Body of pancreas (tissue), 4 donors: Measurements from ENCODE around the gene SLC37A1. TPM values are rescaled to one million over a fixed set of nuclear protein-coding genes. Genes with fewer than 3 reads are reported as not detected.

ENCODE experiments used
- ATAC-seq: fragments of 150-250 bp; one replicate; pipeline ENCODE4 v1.9.1; 2016
- DNase-seq, 4 donors: peaks; one replicate each; pipeline ENCODE4 v3.0.0-alpha.2; 2019
- H3K27ac ChIP-seq, 4 donors: fragments of 200-600 bp; sonication (generic); 1 replicate in 3 of 4; 2 replicates in 1 of 4; pipeline versions ENCODE4 v1.5.1 to v1.6.1; 2016 to 2019; ENCODE audit warnings: mild to moderate bottlenecking in 1 of 4, mixed read lengths in 1 of 4, moderate library complexity in 1 of 4
- H3K27me3 ChIP-seq, 2 donors: fragments of 200-600 bp; sonication (generic); one replicate each; pipeline ENCODE4 v1.6.0; 2016; ENCODE audit warnings: mild to moderate bottlenecking in 1 of 2
- H3K36me3 ChIP-seq, 2 donors: fragments of 200-600 bp; sonication (generic); replicated peaks in 1 of 2; 2 replicates each; pipeline ENCODE4 v1.5.1; 2016; ENCODE audit warnings: low read depth in 2 of 2; ENCODE audit not compliant: insufficient read depth in 1 of 2
- H3K4me1 ChIP-seq: fragments of 200-600 bp; sonication (generic); one replicate; pipeline ENCODE4 v1.6.0; 2016
- H3K4me3 ChIP-seq, 2 donors: fragments of 200-600 bp; sonication (generic); 1 replicate in 1 of 2; 2 replicates in 1 of 2; pipeline ENCODE4 v1.5.1; 2016 to 2019
- H3K9me3 ChIP-seq, 3 donors: fragments of 200-600 bp; sonication (generic); 1 replicate in 2 of 3; 2 replicates in 1 of 3; pipeline ENCODE4 v1.5.1; 2016
- CTCF ChIP-seq, 7 experiments: fragments of 450-650 bp in 4 of 7; fragments of 200-600 bp in 3 of 7; sonication (generic) in 3 of 7; IDR thresholded peaks; one replicate each; pipeline ENCODE4 v1.5.1; 2016 to 2019; ENCODE audit warnings: antibody characterized with exemption in 7 of 7
- POLR2A ChIP-seq, 3 donors: fragments of 450-650 bp; IDR thresholded peaks; one replicate each; pipeline ENCODE4 v1.6.1; 2016; ENCODE audit warnings: antibody characterized with exemption in 3 of 3, mild to moderate bottlenecking in 2 of 3
- WGBS, 2 donors: methylation state at CpG; one replicate each; pipeline ENCODE4 v1.1.5; 2017; 5-methylcytosine and 5-hydroxymethylcytosine counted together
- intact Hi-C: fragments of 100-400 bp; cut with DNase I; formaldehyde crosslinking; loops from one replicate; pipeline ENCODE4 v1.15.1; 2023
- total RNA-seq, 2 donors: library from RNA; depleted of rRNA; stranded (reverse); fragments of >200 nt; gene quantifications; one replicate each; pipeline ENCODE4 v1.1.0, GENCODE V29; 2016

SLC37A1 gene
- total RNA-seq, 2 donors from 2014 or later = 6.3 to 16.3 TPM

- intact Hi-C loops = no loop called here
- Histone ChIP-seq H3K9me3 (no peaks in the 10 kb centered on the region), H3K27ac (no peak overlapping the region), H3K27me3 (no peaks in the 10 kb centered on the region), H3K4me3 (no peak overlapping the region), H3K4me1 (peaks cover 8% of the 10 kb centered on the region), H3K36me3 (no peaks in the 10 kb centered on the region)
- no peak for TF ChIP-seq CTCF (IDR thresholded peaks at IDR 0.05)
- no peak for TF ChIP-seq POLR2A (IDR thresholded peaks at IDR 0.05)
- 82 to 84% methylated on average over 6 of the region's 6 CpGs for WGBS, 2 donors
- DNase-seq = no peak
- ATAC-seq = no peak
Observed at GRCh38 chr21:42486072-42486471, 27.6 kb upstream of the SLC37A1 start.

- Histone ChIP-seq H3K36me3 (no peaks in the 10 kb centered on the region), H3K4me1 (peaks cover 8% of the 10 kb centered on the region), H3K27ac (no peak overlapping the region), H3K9me3 (no peaks in the 10 kb centered on the region), H3K4me3 (no peak overlapping the region), H3K27me3 (no peaks in the 10 kb centered on the region)
- DNase-seq (no peak), ATAC-seq (no peak)
- intact Hi-C loops = no loop called here
- TF ChIP-seq CTCF (IDR thresholded peaks at IDR 0.05) (no peak), POLR2A (IDR thresholded peaks at IDR 0.05) (no peak)
- WGBS, 2 donors = 48 to 54% methylated on average over 5 of the region's 5 CpGs
Observed at GRCh38 chr21:42486531-42486930, 27.1 kb upstream of the SLC37A1 start.

GRCh38 chr21:42489006-42489563, 24.6 kb upstream of the SLC37A1 start:
- TF ChIP-seq POLR2A (IDR thresholded peaks at IDR 0.05) (no peak), CTCF (IDR thresholded peaks at IDR 0.05) (no peak)
- intact Hi-C loops = no loop called here
- no peak for DNase-seq
- no peak for ATAC-seq
- H3K4me1 ChIP-seq = no peaks in the 10 kb centered on the region
- H3K27me3 ChIP-seq = no peaks in the 10 kb centered on the region
- no peaks in the 10 kb centered on the region for H3K9me3 ChIP-seq
- H3K36me3 ChIP-seq = no peaks in the 10 kb centered on the region
- WGBS, 2 donors = 68 to 83% methylated on average over 1 to 2 of the region's 2 CpGs
- H3K27ac ChIP-seq = no peak overlapping the region
- no peak overlapping the region for H3K4me3 ChIP-seq

GRCh38 chr21:42489991-42490390, 23.7 kb upstream of the SLC37A1 start:
- no peak overlapping the region for H3K27ac ChIP-seq
- no peaks in the 10 kb centered on the region for H3K9me3 ChIP-seq
- TF ChIP-seq POLR2A (IDR thresholded peaks at IDR 0.05) (no peak), CTCF (IDR thresholded peaks at IDR 0.05) (no peak)
- H3K4me3 ChIP-seq = no peak overlapping the region
- intact Hi-C loops = no loop called here
- no peaks in the 10 kb centered on the region for H3K36me3 ChIP-seq
- ATAC-seq = no peak
- WGBS, 2 donors = 77 to 86% methylated on average over 4 of the region's 4 CpGs
- no peaks in the 10 kb centered on the region for H3K27me3 ChIP-seq
- DNase-seq = no peak
- no peaks in the 10 kb centered on the region for H3K4me1 ChIP-seq

- Histone ChIP-seq H3K36me3 (no peaks in the 10 kb centered on the region), H3K4me3 (no peak overlapping the region), H3K4me1 (peaks cover 5% of the 10 kb centered on the region), H3K9me3 (no peaks in the 10 kb centered on the region), H3K27me3 (no peaks in the 10 kb centered on the region), H3K27ac (no peak overlapping the region)
- intact Hi-C loops = no loop called here
- ATAC-seq (no peak), DNase-seq (no peak)
- TF ChIP-seq CTCF (IDR thresholded peaks at IDR 0.05) (no peak), POLR2A (IDR thresholded peaks at IDR 0.05) (no peak)
Observed at GRCh38 chr21:42490720-42491119, 22.9 kb upstream of the SLC37A1 start.
